Rectal smooth muscle tissue (tissue), 1 donor: ENCODE measurements around the gene WDFY3.

Source experiments
- H3K27ac ChIP-seq: one replicate; pipeline ENCODE4 v1.7.0; 2013; ENCODE audit warnings: low read depth, low read length, inconsistent platforms
- H3K27me3 ChIP-seq: one replicate; pipeline ENCODE4 v1.7.0; 2013; ENCODE audit warnings: low read length; ENCODE audit not compliant: control insufficient read depth, insufficient read depth
- H3K36me3 ChIP-seq: one replicate; pipeline ENCODE4 v1.7.0; 2013; ENCODE audit warnings: low read length; ENCODE audit not compliant: control insufficient read depth, insufficient read depth
- H3K4me1 ChIP-seq: one replicate; pipeline ENCODE4 v1.7.0; 2013; ENCODE audit warnings: low read length; ENCODE audit not compliant: control insufficient read depth, insufficient read depth
- H3K4me3 ChIP-seq: one replicate; pipeline ENCODE4 v1.7.0; 2013; ENCODE audit warnings: low read length
- H3K9ac ChIP-seq: one replicate; pipeline ENCODE4 v1.7.0; 2013; ENCODE audit warnings: low read length

WDFY3 gene

GRCh38 chr4:84897516-84897915 lies 69.0 kb downstream of the WDFY3 start:
- Histone ChIP-seq H3K36me3 (peaks cover 4% of the 10 kb centered on the region), H3K27ac (no peak overlapping the region)

GRCh38 chr4:84895283-84895682 lies 71.2 kb downstream of the WDFY3 start:
- Histone ChIP-seq H3K27me3 (no peaks in the 10 kb centered on the region), H3K4me1 (no peaks in the 10 kb centered on the region), H3K27ac (no peak overlapping the region), H3K9ac (no peak overlapping the region), H3K36me3 (peaks cover 4% of the 10 kb centered on the region), H3K4me3 (no peak overlapping the region)

More at GRCh38 chr4:84897516-84897915, 69.0 kb downstream of the WDFY3 start:
- Histone ChIP-seq H3K4me1 (no peaks in the 10 kb centered on the region), H3K4me3 (no peak overlapping the region), H3K9ac (no peak overlapping the region), H3K27me3 (no peaks in the 10 kb centered on the region)

GRCh38 chr4:84894621-84895020 lies 71.9 kb downstream of the WDFY3 start:
- Histone ChIP-seq H3K9ac (no peak overlapping the region), H3K36me3 (peaks cover 4% of the 10 kb centered on the region), H3K27ac (no peak overlapping the region), H3K4me1 (no peaks in the 10 kb centered on the region), H3K27me3 (no peaks in the 10 kb centered on the region), H3K4me3 (no peak overlapping the region)

GRCh38 chr4:84892950-84893349 lies 73.5 kb downstream of the WDFY3 start:
- H3K4me3 ChIP-seq, result no peak overlapping the region
- H3K27ac ChIP-seq, result no peak overlapping the region
- no peaks in the 10 kb centered on the region for H3K27me3 ChIP-seq
- H3K4me1 ChIP-seq, result no peaks in the 10 kb centered on the region
- H3K36me3 ChIP-seq, result peaks cover 4% of the 10 kb centered on the region
- no peak overlapping the region for H3K9ac ChIP-seq

GRCh38 chr4:84887824-84888223 lies 78.7 kb downstream of the WDFY3 start:
- Histone ChIP-seq H3K9ac (no peak overlapping the region), H3K27ac (no peak overlapping the region)

GRCh38 chr4:84879651-84880200 lies 86.8 kb downstream of the WDFY3 start:
- Histone ChIP-seq H3K4me1 (no peaks in the 10 kb centered on the region), H3K27me3 (no peaks in the 10 kb centered on the region), H3K36me3 (no peaks in the 10 kb centered on the region), H3K4me3 (no peak overlapping the region), H3K9ac (no peak overlapping the region), H3K27ac (no peak overlapping the region)

More at GRCh38 chr4:84887824-84888223, 78.7 kb downstream of the WDFY3 start:
- Histone ChIP-seq H3K4me1 (no peaks in the 10 kb centered on the region), H3K27me3 (no peaks in the 10 kb centered on the region), H3K36me3 (no peaks in the 10 kb centered on the region), H3K4me3 (no peak overlapping the region)

GRCh38 chr4:84878546-84878945 lies 87.9 kb downstream of the WDFY3 start:
- Histone ChIP-seq H3K4me3 (no peak overlapping the region), H3K27me3 (no peaks in the 10 kb centered on the region), H3K27ac (no peak overlapping the region), H3K4me1 (no peaks in the 10 kb centered on the region), H3K36me3 (no peaks in the 10 kb centered on the region), H3K9ac (no peak overlapping the region)

GRCh38 chr4:84878090-84878489 lies 88.4 kb downstream of the WDFY3 start:
- H3K4me1 ChIP-seq, result no peaks in the 10 kb centered on the region
- H3K27ac ChIP-seq, result no peak overlapping the region
- no peak overlapping the region for H3K9ac ChIP-seq
- no peaks in the 10 kb centered on the region for H3K36me3 ChIP-seq
- no peak overlapping the region for H3K4me3 ChIP-seq
- H3K27me3 ChIP-seq, result no peaks in the 10 kb centered on the region

- Histone ChIP-seq H3K27me3 (no peaks in the 10 kb centered on the region), H3K9ac (no peak overlapping the region), H3K4me1 (no peaks in the 10 kb centered on the region), H3K36me3 (no peaks in the 10 kb centered on the region), H3K27ac (no peak overlapping the region), H3K4me3 (no peak overlapping the region)
These were observed 89.2 kb downstream of the WDFY3 start for GRCh38 chr4:84877051-84877833.

GRCh38 chr4:84875636-84876371 lies 90.7 kb downstream of the WDFY3 start:
- Histone ChIP-seq H3K4me1 (no peaks in the 10 kb centered on the region), H3K27me3 (no peaks in the 10 kb centered on the region), H3K27ac (no peak overlapping the region), H3K9ac (no peak overlapping the region), H3K36me3 (no peaks in the 10 kb centered on the region), H3K4me3 (no peak overlapping the region)

GRCh38 chr4:84874619-84875018 lies 91.9 kb downstream of the WDFY3 start:
- H3K27me3 ChIP-seq, result no peaks in the 10 kb centered on the region
- H3K36me3 ChIP-seq, result no peaks in the 10 kb centered on the region
- H3K27ac ChIP-seq, result no peak overlapping the region
- H3K4me1 ChIP-seq, result no peaks in the 10 kb centered on the region
- H3K9ac ChIP-seq, result no peak overlapping the region
- H3K4me3 ChIP-seq, result no peak overlapping the region

- Histone ChIP-seq H3K36me3 (no peaks in the 10 kb centered on the region), H3K27me3 (no peaks in the 10 kb centered on the region), H3K4me3 (no peak overlapping the region), H3K9ac (no peak overlapping the region), H3K4me1 (no peaks in the 10 kb centered on the region), H3K27ac (no peak overlapping the region)
These were observed 95.9 kb downstream of the WDFY3 start for GRCh38 chr4:84870398-84871163.
